Osteocyte (in vitro differentiated cells): ENCODE data around the gene IGDCC3. TPM values are rescaled to one million over a fixed set of nuclear protein-coding genes. Genes with fewer than 3 reads are reported as not detected.

Experiments
- DNase-seq: peaks from one replicate; pipeline ENCODE4 v3.0.0; 2021; ENCODE audit warnings: mixed read lengths; ENCODE audit not compliant: unreplicated experiment; ENCODE audit errors: extremely low spot score
- H3K27ac Mint-ChIP-seq: one replicate; pipeline ENCODE4 v1.8.0; 2021; ENCODE audit warnings: mild to moderate bottlenecking, mixed read lengths; ENCODE audit not compliant: unreplicated experiment
- H3K27me3 Mint-ChIP-seq: one replicate; pipeline ENCODE4 v1.8.0; 2021; ENCODE audit warnings: mixed read lengths; ENCODE audit not compliant: unreplicated experiment
- H3K36me3 Mint-ChIP-seq: one replicate; pipeline ENCODE4 v1.8.0; 2021; ENCODE audit warnings: mixed read lengths; ENCODE audit not compliant: unreplicated experiment
- H3K4me1 Mint-ChIP-seq: one replicate; pipeline ENCODE4 v1.8.0; 2021; ENCODE audit warnings: mixed read lengths; ENCODE audit not compliant: unreplicated experiment
- H3K4me3 Mint-ChIP-seq: one replicate; pipeline ENCODE4 v1.8.0; 2021; ENCODE audit warnings: mild to moderate bottlenecking, moderate library complexity, mixed read lengths; ENCODE audit not compliant: unreplicated experiment
- H3K9me3 Mint-ChIP-seq: one replicate; pipeline ENCODE4 v1.8.0; 2021; ENCODE audit warnings: mixed read lengths; ENCODE audit not compliant: unreplicated experiment
- CTCF ChIP-seq: fragments of 200-600 bp; sonication (generic); IDR thresholded peaks from 2 replicates; pipeline ENCODE4 v1.5.0; 2021; ENCODE audit warnings: antibody characterized with exemption, mild to moderate bottlenecking, moderate library complexity
- total RNA-seq: library from RNA; stranded (reverse); gene quantifications from 2 replicates; pipeline ENCODE4 v1.2.1, GENCODE V29; 2021

IGDCC3 gene
- total RNA-seq, 1 donor from 2014 or later: 0.48 TPM

- Mint-ChIP-seq H3K4me1 (peaks cover 4% of the 10 kb centered on the region), H3K4me3 (no peak overlapping the region), H3K27ac (no peak overlapping the region), H3K27me3 (peaks cover 18% of the 10 kb centered on the region), H3K36me3 (no peaks in the 10 kb centered on the region), H3K9me3 (no peaks in the 10 kb centered on the region)
- no peak for TF ChIP-seq CTCF
- no peak for DNase-seq
Measured at GRCh38 chr15:65312400-65312916, 65.3 kb downstream of the IGDCC3 start.

GRCh38 chr15:65311760-65312159 lies 66.0 kb downstream of the IGDCC3 start:
- Mint-ChIP-seq H3K4me3 (no peak overlapping the region), H3K36me3 (no peaks in the 10 kb centered on the region), H3K4me1 (peaks cover 4% of the 10 kb centered on the region), H3K9me3 (no peaks in the 10 kb centered on the region), H3K27me3 (peaks cover 18% of the 10 kb centered on the region), H3K27ac (no peak overlapping the region)
- no peak for DNase-seq
- no peak for TF ChIP-seq CTCF

GRCh38 chr15:65310431-65311137 lies 67.2 kb downstream of the IGDCC3 start:
- DNase-seq: no peak
- no peaks in the 10 kb centered on the region for H3K9me3 Mint-ChIP-seq
- no peak for TF ChIP-seq CTCF
- H3K27me3 Mint-ChIP-seq: peaks cover 18% of the 10 kb centered on the region
- no peak overlapping the region for H3K4me3 Mint-ChIP-seq
- no peak overlapping the region for H3K27ac Mint-ChIP-seq
- peaks cover 11% of the 10 kb centered on the region for H3K4me1 Mint-ChIP-seq
- no peaks in the 10 kb centered on the region for H3K36me3 Mint-ChIP-seq

GRCh38 chr15:65309882-65310418 lies 67.9 kb downstream of the IGDCC3 start:
- TF ChIP-seq CTCF: no peak
- DNase-seq: no peak
- no peaks in the 10 kb centered on the region for H3K36me3 Mint-ChIP-seq

GRCh38 chr15:65307978-65308377 lies 69.8 kb downstream of the IGDCC3 start:
- no peaks in the 10 kb centered on the region for H3K36me3 Mint-ChIP-seq

More at GRCh38 chr15:65309882-65310418, 67.9 kb downstream of the IGDCC3 start:
- Mint-ChIP-seq H3K4me3 (no peak overlapping the region), H3K4me1 (peaks cover 14% of the 10 kb centered on the region), H3K27me3 (peaks cover 18% of the 10 kb centered on the region), H3K9me3 (no peaks in the 10 kb centered on the region), H3K27ac (no peak overlapping the region)

More at GRCh38 chr15:65307978-65308377, 69.8 kb downstream of the IGDCC3 start:
- TF ChIP-seq CTCF: no peak
- Mint-ChIP-seq H3K27me3 (peaks cover 8% of the 10 kb centered on the region), H3K4me1 (peaks cover 29% of the 10 kb centered on the region), H3K27ac (no peak overlapping the region), H3K4me3 (no peak overlapping the region), H3K9me3 (no peaks in the 10 kb centered on the region)
- no peak for DNase-seq
